DOHH2 (cell line): Measurements from ENCODE around the gene ARHGAP24.
"Not testable (repeated sequence)": the region's sequence is repeated elsewhere in the genome, so short reads cannot be mapped to it uniquely, and the experiment has no call there.

ENCODE experiments used
- H3F3A ChIP-seq: fragments of 200-600 bp; sonication (generic), shearing (Covaris generic); 2 replicates; pipeline ENCODE4 v1.6.0; 2016; ENCODE audit warnings: antibody characterized with exemption, mild to moderate bottlenecking; ENCODE audit not compliant: control insufficient read depth, insufficient read depth
- H3K27ac ChIP-seq: fragments of 200-600 bp; sonication (generic); 2 replicates; pipeline ENCODE4 v1.5.1; 2014; ENCODE audit warnings: low read depth, mild to moderate bottlenecking, low read length, moderate library complexity
- H3K27me3 ChIP-seq: fragments of 200-600 bp; sonication (generic); 2 replicates; pipeline ENCODE4 v1.6.1; 2014; ENCODE audit warnings: mild to moderate bottlenecking, low read length, mixed read lengths; ENCODE audit not compliant: control insufficient read depth
- H3K36me3 ChIP-seq: fragments of 200-600 bp; sonication (generic); 2 replicates; pipeline ENCODE4 v1.6.1; 2014; ENCODE audit warnings: mild to moderate bottlenecking, low read length, moderate library complexity, mixed read lengths; ENCODE audit not compliant: control insufficient read depth
- H3K4me1 ChIP-seq: fragments of 200-600 bp; sonication (generic); 2 replicates; pipeline ENCODE4 v1.6.1; 2014; ENCODE audit warnings: mild to moderate bottlenecking, low read length, mixed read lengths; ENCODE audit not compliant: control insufficient read depth
- H3K4me2 ChIP-seq: fragments of 200-600 bp; sonication (generic); 2 replicates; pipeline ENCODE4 v1.6.0; 2014; ENCODE audit warnings: mild to moderate bottlenecking, low read length, moderate library complexity
- H3K4me3 ChIP-seq: fragments of 200-600 bp; sonication (generic); 2 replicates; pipeline ENCODE4 v1.5.1; 2014; ENCODE audit warnings: mild to moderate bottlenecking, low read length, mixed read lengths
- H3K79me2 ChIP-seq: fragments of 200-600 bp; sonication (generic); 2 replicates; pipeline ENCODE4 v1.6.1; 2014; ENCODE audit warnings: mild to moderate bottlenecking, low read length, mixed read lengths; ENCODE audit not compliant: control insufficient read depth
- H3K9me2 ChIP-seq: fragments of 200-600 bp; sonication (generic); replicated peaks from 2 replicates; pipeline ENCODE4 v1.6.1; 2014; ENCODE audit warnings: mild to moderate bottlenecking, low read length, mixed read lengths; ENCODE audit not compliant: control insufficient read depth
- H3K9me3 ChIP-seq: fragments of 200-600 bp; sonication (generic); 2 replicates; pipeline ENCODE4 v1.6.1; 2014; ENCODE audit warnings: antibody characterized with exemption, low read length, mixed read lengths; ENCODE audit not compliant: control insufficient read depth, insufficient read depth
- H4K20me1 ChIP-seq: fragments of 200-600 bp; sonication (generic); 2 replicates; pipeline ENCODE4 v1.6.0; 2014; ENCODE audit warnings: low read depth, mild to moderate bottlenecking, antibody characterized with exemption, low read length, moderate library complexity; ENCODE audit not compliant: control insufficient read depth, insufficient read depth
- CTCF ChIP-seq: fragments of 200-600 bp; sonication (generic); IDR thresholded peaks from one replicate; pipeline ENCODE4 v1.5.1; 2014; ENCODE audit warnings: antibody characterized with exemption, mild to moderate bottlenecking, low read depth, low read length; ENCODE audit not compliant: poor library complexity, severe bottlenecking
- EZH2phosphoT487 ChIP-seq: fragments of 200-600 bp; sonication (generic); IDR thresholded peaks from 2 replicates; pipeline ENCODE4 v1.6.1; 2017; ENCODE audit warnings: borderline replicate concordance, mild to moderate bottlenecking, antibody characterized with exemption, low read length, moderate library complexity, mixed read lengths

ARHGAP24 gene

GRCh38 chr4:85961887-85962286 lies 486.9 kb downstream of the ARHGAP24 start:
- H3K4me1 ChIP-seq = no peaks in the 10 kb centered on the region
- TF ChIP-seq EZH2phosphoT487 (no peak), CTCF (no peak)
- no peaks in the 10 kb centered on the region for H3K79me2 ChIP-seq

GRCh38 chr4:85963231-85963630 lies 488.3 kb downstream of the ARHGAP24 start:
- H3K9me3 ChIP-seq = no peaks in the 10 kb centered on the region
- no peaks in the 10 kb centered on the region for H3K4me1 ChIP-seq
- no peaks in the 10 kb centered on the region for H3F3A ChIP-seq
- H3K9me2 ChIP-seq = no peaks in the 10 kb centered on the region
- TF ChIP-seq EZH2phosphoT487 = no peak
- no peak overlapping the region for H3K4me3 ChIP-seq
- H3K4me2 ChIP-seq = no peak overlapping the region
- H3K79me2 ChIP-seq = no peaks in the 10 kb centered on the region
- no peak overlapping the region for H3K27ac ChIP-seq
- no peaks in the 10 kb centered on the region for H4K20me1 ChIP-seq
- H3K27me3 ChIP-seq = no peaks in the 10 kb centered on the region; the same call in 1 of the 2 replicates
- H3K36me3 ChIP-seq = no peaks in the 10 kb centered on the region

More at GRCh38 chr4:85961887-85962286, 486.9 kb downstream of the ARHGAP24 start:
- no peaks in the 10 kb centered on the region for H3K9me2 ChIP-seq
- H3F3A ChIP-seq = no peaks in the 10 kb centered on the region
- H3K4me3 ChIP-seq = no peak overlapping the region
- no peaks in the 10 kb centered on the region for H3K36me3 ChIP-seq
- H4K20me1 ChIP-seq = no peaks in the 10 kb centered on the region
- H3K9me3 ChIP-seq = no peaks in the 10 kb centered on the region
- no peaks in the 10 kb centered on the region; the same call in 1 of the 2 replicates for H3K27me3 ChIP-seq
- no peak overlapping the region for H3K27ac ChIP-seq
- H3K4me2 ChIP-seq = no peak overlapping the region

- H3K4me3 ChIP-seq = no peak overlapping the region
- H3K36me3 ChIP-seq = no peaks in the 10 kb centered on the region
- H3K79me2 ChIP-seq = no peaks in the 10 kb centered on the region
- H4K20me1 ChIP-seq = no peaks in the 10 kb centered on the region
- no peaks in the 10 kb centered on the region for H3K9me2 ChIP-seq
- H3K27me3 ChIP-seq = no peaks in the 10 kb centered on the region; the same call in 1 of the 2 replicates
- H3K4me2 ChIP-seq = no peak overlapping the region
- no peak overlapping the region for H3K27ac ChIP-seq
- H3F3A ChIP-seq = no peaks in the 10 kb centered on the region
- H3K4me1 ChIP-seq = no peaks in the 10 kb centered on the region
- TF ChIP-seq CTCF (no peak), EZH2phosphoT487 (no peak)
- no peaks in the 10 kb centered on the region for H3K9me3 ChIP-seq
Observed at GRCh38 chr4:85964298-85964697, 489.3 kb downstream of the ARHGAP24 start.

GRCh38 chr4:85965017-85965416 lies 490.1 kb downstream of the ARHGAP24 start:
- H3K36me3 ChIP-seq, H3K9me2 ChIP-seq, H3K27ac ChIP-seq, H3F3A ChIP-seq, H3K4me2 ChIP-seq, H3K4me1 ChIP-seq, H3K79me2 ChIP-seq, H4K20me1 ChIP-seq, H3K4me3 ChIP-seq, H3K9me3 ChIP-seq, H3K27me3 ChIP-seq: not testable (repeated sequence)
